ENCODE measurements around the gene SHE. TPM values are rescaled to one million over a fixed set of nuclear protein-coding genes. Genes with fewer than 3 reads are reported as not detected.
A peak's percentile ranks its signal among the peaks of the same experiment; 100 is the strongest.

The SHE gene
- total RNA-seq, 4 donors from 2014 or later = 4.0 to 8.0 (median 6.1) TPM

- no peak for DNase-seq (ENCODE audit: low spot score in 2 of 2)
- no peak overlapping the region for H3K4me3 ChIP-seq (ENCODE audit: low read depth, poor library complexity, severe bottlenecking)
- TF ChIP-seq, protein P1, sequence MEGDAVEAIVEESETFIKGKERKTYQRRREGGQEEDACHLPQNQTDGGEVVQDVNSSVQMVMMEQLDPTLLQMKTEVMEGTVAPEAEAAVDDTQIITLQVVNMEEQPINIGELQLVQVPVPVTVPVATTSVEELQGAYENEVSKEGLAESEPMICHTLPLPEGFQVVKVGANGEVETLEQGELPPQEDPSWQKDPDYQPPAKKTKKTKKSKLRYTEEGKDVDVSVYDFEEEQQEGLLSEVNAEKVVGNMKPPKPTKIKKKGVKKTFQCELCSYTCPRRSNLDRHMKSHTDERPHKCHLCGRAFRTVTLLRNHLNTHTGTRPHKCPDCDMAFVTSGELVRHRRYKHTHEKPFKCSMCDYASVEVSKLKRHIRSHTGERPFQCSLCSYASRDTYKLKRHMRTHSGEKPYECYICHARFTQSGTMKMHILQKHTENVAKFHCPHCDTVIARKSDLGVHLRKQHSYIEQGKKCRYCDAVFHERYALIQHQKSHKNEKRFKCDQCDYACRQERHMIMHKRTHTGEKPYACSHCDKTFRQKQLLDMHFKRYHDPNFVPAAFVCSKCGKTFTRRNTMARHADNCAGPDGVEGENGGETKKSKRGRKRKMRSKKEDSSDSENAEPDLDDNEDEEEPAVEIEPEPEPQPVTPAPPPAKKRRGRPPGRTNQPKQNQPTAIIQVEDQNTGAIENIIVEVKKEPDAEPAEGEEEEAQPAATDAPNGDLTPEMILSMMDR (IDR thresholded peaks at IDR 0.05) = no peak
- intact Hi-C loops (cut with DNase I; ENCODE audit: low total_unique reads) = no loop called here
- 27 to 41% methylated on average over 1 of the region's 1 CpG for WGBS, 2 donors
These were observed 45.8 kb upstream of the SHE start for GRCh38 chr1:154548028-154548427.

DNA sequence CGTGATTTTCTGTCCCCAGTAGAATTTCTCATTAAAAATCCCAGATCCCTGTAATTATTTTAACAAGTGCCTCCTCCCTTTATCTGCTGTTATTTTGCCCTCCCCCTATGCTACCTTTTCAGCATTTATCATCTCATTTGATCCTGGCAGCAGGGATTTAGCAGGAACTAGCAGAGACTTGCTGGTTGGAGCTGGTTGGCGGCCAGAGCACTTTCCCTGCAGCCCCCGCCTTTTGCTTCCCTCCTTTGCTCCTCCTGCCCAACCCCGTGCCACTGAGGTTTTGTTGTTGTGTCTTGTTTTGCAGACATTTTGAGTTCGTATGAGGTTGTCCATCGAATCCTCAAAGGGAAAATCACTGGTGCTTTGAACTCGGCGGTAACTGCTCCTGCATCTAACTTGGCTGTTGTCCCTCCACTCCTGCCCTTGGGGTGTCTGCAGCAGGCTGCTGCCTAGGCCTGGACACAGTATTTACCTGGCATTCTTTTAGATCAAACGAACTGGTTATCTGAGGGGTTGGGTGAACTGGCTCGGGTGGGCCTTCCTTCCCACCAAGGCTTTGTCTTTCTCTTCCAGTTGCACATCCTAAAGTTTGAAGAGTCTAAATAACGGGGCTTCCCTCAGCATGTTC, 45.0 kb upstream of the SHE start:
- no peak overlapping the region for H3K4me3 ChIP-seq (ENCODE audit: low read depth, poor library complexity, severe bottlenecking)
- WGBS, 2 donors = 37% methylated on average over 11 of the region's 11 CpGs
- no peak for DNase-seq (ENCODE audit: low spot score in 2 of 2)
- TF ChIP-seq, protein P1 (IDR thresholded peaks at IDR 0.05) = no peak
- no peak for TF ChIP-seq POLR2A (IDR thresholded peaks at IDR 0.05)
- intact Hi-C loops (cut with DNase I; ENCODE audit: low total_unique reads) = no loop called here

DNA sequence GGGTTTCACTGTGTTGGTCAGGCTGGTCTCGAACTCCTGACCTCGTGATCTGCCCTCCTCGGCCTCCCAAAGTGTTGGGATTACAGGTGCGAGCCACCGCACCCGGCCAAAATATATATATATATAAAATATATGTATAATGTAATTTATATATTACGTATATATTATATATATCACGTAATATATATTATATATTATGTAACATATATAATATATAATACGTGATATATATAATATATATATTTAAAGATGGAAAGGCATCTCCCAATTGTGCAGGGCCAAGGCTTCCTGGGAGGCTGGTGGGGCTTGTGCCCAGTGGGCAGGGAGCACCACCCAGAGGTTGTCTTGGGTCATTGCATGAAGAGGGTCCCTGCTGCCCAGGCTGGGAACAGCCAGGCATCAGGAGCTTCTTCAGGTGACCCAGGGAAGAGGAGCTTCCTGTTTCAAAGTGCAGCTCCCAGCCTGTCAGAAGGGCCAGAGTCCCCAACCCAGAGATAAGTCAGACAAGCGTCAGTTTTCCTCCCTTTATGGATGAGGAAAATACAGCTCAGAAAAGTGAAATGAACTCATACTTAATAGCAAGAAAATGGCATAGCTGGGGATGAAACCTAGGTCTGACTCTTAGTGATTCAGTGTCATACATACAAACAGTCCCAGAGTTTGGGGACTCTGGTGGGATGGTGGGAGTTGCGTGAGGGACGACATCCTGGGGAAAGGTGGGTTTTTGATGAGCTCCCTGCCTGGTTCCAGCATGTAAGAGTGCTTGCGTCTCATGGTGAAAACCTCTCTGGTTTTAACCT, 44.3 kb upstream of the SHE start:
- no peak for DNase-seq (ENCODE audit: low spot score in 2 of 2)
- TF ChIP-seq, protein P1 (IDR thresholded peaks at IDR 0.05) = peak in 1 of 3 donors; percentile 61
- TF ChIP-seq POLR2A (IDR thresholded peaks at IDR 0.05) = no peak
- H3K4me3 ChIP-seq (ENCODE audit: low read depth, poor library complexity, severe bottlenecking) = no peak overlapping the region
- intact Hi-C loops (cut with DNase I; ENCODE audit: low total_unique reads) = no loop called here
- WGBS, 2 donors = 71 to 73% methylated on average over 13 of the region's 13 CpGs

DNA sequence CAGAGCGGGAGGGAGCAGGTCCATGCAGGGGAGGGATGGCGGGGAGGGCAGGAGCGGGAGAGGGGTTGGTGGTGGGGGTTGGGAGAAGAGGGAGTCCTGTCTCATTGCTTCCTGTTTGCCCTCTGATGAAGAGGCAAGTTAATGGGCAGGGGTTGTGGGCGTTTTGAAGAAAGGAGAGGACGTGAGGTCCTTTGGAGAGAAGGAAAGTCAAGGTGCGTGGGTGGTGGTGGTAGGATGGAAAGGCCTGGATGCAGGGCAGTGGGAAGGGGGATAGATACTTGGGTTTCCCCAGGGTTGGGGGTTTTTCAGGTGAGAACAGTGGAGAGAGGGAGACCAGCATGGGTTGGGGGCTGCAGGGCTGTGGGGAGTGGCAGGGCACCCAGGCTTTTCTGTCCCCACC, 39.0 kb upstream of the SHE start:
- intact Hi-C loops (cut with DNase I; ENCODE audit: low total_unique reads) = loop anchor here (5.0 kb wide), 1 partner anchor 64 kb away; no protein-coding TSS in a partner anchor
- 66 to 76% methylated on average over 6 of the region's 6 CpGs for WGBS, 2 donors

GRCh38 chr1:154539486-154540483, 37.6 kb upstream of the SHE start:
- no peak overlapping the region for H3K4me3 ChIP-seq (ENCODE audit: low read depth, poor library complexity, severe bottlenecking)
- no peak for DNase-seq (ENCODE audit: low spot score in 2 of 2)
- 86 to 87% methylated on average over 9 of the region's 9 CpGs for WGBS, 2 donors
- intact Hi-C loops (cut with DNase I; ENCODE audit: low total_unique reads) = loop anchor here (5.0 kb wide), 1 partner anchor 62 kb away; no protein-coding TSS in a partner anchor
- TF ChIP-seq, protein P1 (IDR thresholded peaks at IDR 0.05) = no peak
- TF ChIP-seq POLR2A (IDR thresholded peaks at IDR 0.05) = no peak

More for the DNA sequence above, 39.0 kb upstream of the SHE start:
- H3K4me3 ChIP-seq (ENCODE audit: low read depth, poor library complexity, severe bottlenecking) = no peak overlapping the region
- no peak for DNase-seq (ENCODE audit: low spot score in 2 of 2)
- TF ChIP-seq, protein P1 (IDR thresholded peaks at IDR 0.05) = no peak
- TF ChIP-seq POLR2A (IDR thresholded peaks at IDR 0.05) = no peak
